GM21390 (cell line): Measurements from ENCODE around the gene RNFT2.
"Not testable (repeated sequence)": the region's sequence is repeated elsewhere in the genome, so short reads cannot be mapped to it uniquely, and the experiment has no call there.

Source experiments
- ATAC-seq: cut with Tn5 transposase; IDR thresholded peaks from one replicate; pipeline ENCODE4 v1.9.1; 2021; ENCODE audit not compliant: unreplicated experiment

RNFT2 gene

DNA sequence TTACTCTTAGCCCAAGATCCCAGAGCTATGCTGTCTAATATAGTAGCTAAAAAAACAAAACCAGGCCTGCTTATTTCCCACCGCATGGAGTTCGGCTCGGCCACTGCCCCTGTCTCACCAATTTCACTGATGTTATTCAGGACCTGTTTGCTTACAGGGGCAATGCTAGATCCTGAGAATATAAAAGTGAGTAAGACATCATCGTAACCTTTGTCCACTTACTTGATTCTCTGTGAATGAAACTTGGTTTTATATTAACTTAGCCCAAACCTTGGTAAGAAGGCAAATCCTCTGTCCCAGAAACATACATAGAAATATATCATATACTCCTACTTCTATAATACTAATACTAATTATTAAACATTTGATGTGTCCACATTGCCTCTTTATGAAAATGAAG, 56.6 kb downstream of the RNFT2 start:
- no peak for ATAC-seq

DNA sequence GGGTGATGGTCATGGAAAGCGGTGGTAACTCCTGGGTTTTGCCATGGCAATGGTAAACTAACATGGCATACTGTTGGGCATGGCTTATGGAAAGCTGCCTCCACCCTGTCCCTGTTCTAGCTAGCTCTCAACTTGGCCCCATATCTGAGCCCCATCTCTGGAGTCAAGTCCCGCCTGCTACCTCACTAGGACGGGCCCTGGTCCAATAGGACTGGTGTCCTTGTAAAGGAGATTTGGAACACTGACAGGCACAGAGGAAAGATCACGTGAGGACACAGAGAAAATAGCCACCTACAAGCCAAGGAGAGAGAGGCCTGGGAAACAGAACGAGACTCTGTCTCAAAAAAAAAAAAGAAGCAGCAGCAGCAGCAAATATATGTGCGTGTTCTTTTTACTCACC, 59.8 kb downstream of the RNFT2 start:
- no peak for ATAC-seq

DNA sequence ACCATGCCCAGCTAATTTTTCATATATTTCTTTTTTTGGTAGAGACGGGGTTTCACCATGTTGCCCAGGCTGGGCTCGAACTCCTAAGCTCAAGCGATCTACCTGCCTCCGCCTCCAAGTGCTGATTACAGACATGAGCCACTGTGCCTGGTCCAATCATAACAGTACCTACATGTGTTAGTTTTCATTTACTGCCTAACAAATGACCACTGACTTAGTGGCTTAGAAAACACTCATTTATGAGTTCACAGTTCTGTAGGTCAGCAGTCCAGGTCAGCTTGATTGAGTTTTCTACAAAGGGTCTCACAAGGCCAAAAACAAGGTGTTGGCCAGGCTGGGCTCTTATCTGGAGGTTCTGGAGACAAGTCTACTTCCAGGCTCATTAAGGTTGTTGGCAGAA, 60.6 kb downstream of the RNFT2 start:
- no peak for ATAC-seq

DNA sequence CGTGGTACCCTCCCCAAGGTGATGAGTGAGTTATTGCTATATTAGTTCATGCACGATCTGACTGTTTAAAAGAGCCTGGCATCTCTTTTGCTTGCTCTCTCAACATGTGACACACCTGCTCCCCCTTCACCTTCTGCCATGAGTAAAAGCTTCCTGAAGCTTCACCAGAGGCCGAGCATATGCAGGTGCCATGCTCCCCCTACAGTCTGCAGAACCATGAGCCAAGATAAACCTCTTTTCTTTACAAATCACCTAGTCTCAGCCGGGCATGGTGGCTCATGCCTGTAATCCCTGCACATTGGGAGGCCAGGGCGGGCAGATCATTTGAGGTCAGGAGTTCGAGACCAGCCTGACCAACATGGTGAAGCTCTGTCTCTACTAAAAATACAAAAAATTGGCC, 61.8 kb downstream of the RNFT2 start:
- ATAC-seq = no peak

DNA sequence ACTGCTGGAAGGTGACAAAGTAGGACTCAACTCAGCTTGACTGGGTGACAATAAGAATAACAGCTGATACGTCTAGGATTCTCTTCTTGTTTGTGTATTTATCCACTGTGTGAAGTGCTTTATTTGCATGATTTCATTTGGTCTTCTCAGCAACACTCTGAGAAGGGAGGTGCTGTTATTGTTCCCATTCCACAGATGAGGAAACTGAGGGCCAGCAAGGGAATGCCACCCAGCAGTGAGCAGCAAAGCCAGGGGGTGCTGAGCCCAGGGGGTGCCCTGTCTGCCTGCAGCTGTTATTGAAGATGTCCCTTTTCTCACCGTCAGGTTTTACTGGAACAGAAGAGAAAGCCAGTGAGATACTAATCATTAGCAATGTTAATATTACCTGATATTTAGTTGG, 62.8 kb downstream of the RNFT2 start:
- no peak for ATAC-seq

DNA sequence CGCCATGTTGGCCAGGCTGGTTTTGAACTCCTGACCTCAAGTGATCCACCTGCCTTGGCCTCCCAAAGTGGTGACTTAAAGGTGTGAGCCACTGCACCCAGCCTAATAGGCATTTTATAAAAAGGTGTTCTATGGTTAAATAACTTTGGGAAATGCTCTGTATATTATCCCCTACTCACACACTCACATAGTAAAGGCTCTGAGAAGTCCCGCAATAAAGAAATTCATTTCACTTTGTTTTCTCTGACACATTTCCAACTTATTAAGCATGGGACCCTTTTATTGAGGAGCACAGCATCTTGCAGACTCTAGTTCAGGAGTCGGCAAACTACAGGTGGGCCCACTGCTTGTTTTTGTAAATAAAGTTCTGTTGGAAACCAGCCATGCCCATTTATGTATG, 63.9 kb downstream of the RNFT2 start:
- ATAC-seq = no peak

DNA sequence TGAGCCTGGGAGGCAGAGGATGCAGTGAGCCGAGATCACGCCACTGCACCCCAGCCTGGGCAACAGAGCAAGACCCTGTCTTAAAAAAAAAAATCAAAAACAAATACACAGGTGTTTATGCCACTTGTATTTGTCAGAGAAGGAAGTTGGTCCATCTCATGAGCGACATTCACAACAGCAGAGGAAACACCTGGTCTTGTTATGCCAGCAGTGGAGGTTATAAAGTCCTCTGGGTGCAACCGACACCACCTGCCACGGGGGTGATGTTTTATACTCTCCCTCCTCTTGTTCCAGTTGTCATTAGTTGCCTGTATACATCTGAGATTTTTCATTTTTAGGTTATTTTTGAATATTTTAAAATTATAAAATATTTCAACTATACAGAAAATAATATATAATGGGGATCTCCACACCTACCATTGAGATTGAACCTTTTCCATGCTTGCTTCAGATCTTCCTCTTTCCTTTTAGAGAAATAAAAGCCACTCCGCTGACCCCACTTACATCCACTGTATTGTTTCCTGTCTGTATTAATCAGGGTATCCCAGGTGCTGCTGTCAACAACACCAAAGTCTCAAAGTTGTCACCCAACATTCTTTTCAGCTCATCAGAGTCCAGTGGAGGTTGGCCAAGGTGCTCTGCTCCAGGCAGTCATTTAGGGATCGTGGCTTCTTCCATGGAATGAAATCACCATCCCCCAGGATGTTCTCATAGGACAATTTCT, 65.1 kb downstream of the RNFT2 start:
- ATAC-seq = no peak

DNA sequence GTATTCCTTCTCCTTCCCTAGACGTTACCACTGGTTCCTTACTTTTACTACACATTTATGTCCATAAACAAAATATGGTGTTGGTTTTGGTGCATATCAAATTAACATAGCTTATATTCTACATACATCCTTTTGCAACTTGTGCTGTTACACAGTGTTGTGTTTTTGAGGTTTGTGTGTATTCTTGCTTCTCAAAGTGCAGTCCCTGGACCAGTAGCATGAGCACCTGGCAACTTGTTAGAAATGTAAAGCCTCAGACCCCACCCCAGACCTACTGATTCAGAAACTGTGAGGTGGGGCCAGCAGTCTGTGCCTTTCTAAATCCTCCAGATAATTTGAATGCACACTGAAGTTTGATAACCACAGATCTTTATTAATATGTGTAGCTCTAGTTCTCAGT, 65.9 kb downstream of the RNFT2 start:
- no peak for ATAC-seq

DNA sequence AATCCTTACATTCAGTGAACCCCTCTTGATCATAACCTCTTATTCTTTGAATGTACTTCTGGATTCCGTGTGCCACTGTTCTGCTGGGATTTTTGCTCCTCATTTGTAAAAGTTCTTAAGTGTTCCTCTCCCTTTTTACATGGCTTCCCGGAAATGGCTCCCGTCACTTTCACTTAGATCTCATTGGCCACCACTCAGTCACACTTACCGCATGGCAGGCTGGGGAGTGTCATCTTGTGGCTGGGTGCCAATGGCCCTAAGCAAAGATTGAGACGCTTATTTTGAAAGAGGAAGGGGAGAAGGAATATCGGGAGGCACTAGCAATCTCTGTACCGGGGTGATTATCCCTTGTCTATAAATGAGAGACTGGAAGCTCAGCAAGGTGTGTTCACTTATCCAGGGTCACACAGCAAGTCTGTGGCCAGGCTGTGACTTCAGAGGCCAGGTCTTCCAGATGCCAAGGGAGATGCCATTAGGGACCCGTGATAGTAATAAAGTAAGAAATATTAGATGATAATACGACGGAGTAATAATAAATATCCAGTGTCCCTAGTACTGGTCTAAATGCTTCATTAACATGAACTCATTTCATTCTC, 68.8 kb downstream of the RNFT2 start:
- no peak for ATAC-seq

DNA sequence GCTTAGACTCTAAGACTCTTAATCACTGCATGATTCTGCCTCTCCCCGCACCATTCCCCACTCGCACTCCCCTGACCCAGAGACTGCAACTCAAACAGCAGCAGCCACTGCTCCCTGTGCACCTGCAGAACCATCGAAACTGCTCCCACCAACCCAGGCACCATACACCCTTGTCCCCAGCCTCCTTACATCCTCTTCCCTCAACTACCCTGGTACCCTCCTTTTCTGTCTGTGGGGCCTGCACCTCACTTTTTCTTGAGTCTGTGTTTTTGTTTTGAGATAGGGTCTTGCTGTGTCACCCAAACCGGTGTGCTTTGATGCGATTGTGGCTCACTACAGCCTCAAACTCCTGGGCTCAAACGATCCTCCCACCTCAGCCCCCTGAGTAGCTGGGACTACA, 69.4 kb downstream of the RNFT2 start:
- ATAC-seq = no peak

DNA sequence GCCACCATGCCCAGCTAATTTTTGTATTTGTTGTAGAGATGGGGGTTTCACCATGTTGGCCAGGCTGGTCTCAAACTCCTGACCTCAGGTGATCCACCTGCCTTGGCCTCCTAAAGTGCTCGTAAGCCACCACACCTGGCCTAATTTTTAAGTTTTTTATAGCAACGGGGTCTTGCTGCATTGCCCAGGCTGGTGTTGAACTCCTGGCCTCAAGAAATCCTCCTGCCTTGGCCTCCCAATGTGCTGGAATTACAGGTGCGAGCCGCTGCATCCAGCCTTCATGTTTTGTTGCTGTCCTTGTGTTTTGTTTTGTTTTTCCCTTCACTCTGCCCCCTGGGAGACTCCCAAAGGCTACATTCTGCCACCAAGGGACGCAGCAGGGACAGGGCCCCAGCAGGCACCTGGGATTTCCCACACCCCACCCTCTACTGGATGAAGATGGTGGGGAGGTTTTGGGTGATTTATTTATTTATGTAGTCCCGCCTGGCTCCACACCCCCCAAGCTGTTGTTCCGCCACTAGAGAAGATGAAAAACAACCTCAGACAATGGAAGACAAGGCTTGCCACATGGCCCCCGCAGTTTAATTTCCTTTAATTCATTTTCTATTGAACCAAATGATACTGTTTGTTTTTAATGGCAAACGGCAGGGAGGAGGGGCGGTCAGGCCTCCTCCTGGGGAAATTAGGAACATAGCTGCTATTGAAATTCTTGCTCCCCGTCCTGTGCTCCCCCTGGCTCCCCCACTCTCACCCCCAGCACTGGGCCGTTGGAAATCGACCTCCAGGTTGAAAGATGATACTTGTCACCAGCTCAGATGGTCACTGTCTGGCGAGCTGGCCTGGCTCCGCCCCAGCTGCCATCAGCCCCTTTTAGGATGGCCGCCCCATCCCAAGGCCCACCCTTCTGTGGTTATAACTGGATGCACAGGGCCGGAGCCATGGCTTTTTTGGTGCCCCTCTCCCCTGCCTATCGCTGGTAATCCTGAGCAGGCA, 70.3 kb downstream of the RNFT2 start:
- ATAC-seq = no peak

DNA sequence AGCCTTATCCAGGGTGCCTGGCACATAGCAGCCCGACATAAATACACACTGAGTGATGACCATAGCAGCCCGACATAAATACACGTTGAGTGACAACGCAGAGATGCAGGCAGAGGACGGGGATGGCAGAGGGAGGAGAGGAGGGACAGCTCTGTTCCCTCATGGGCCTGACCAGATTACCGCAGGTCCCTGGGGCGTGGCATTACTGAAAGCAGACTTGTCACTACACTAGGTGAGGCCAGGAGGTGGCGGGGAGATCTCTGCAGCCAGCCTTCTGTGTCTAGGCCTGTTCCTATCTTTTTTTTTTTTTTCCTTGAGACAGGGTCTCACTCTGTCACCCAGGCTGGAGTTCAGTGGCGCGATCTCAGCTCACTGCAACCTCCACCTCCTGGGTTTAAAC, 74.1 kb downstream of the RNFT2 start:
- no peak for ATAC-seq

DNA sequence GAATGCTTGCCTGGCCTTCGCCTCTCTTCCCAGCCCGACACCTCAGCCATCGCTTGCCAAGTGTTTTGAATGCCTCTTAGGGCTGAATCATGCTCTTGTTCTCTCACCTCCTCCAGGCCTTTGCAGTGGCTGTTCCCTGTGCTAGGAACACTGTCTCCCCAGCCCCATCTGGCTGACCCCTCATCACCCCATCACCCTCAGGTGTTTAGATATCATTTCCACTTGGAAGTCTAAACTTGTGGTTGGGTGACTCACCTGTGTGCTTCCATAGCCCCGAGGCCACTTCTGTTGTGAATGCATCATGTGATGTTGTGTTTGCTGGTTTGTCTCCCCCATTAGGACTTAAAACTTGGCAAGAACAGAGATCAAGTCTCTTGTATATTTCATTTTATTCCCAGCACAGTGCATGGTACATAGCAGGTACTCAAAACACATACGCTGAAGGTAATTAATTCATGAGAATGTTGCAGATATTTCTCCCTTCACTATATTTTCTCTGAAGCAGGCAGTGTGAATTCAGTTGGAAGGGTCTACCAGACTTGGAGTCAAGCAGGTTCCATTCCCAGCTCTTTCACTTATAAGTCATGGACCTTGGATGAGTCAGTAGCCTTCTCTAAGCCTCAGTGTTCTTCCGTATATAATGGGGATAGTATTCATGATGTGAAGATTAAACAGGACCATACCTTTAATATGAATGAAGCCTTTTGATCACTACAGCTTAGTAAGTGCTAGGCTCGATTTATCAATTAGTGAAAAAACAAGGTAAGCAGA, 75.3 kb downstream of the RNFT2 start:
- ATAC-seq = no peak

DNA sequence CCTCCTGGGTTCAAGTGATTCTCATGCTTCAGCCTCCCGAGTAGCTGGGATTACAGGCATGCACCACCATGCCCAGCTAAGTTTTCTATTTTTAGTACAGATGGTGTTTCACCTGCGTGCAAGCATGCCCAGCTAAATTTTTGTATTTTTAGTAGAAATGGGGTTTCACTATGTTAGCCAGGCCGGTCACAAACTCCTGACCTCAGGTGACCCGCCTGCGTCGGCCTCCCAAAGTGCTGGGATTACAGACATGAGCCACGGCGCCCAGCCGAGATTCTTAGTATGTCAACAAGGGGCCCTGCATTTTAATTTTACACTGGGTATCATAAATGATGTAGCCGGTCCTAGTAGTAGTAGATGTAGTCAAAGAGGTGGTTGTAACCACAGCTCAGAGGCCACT, 76.7 kb downstream of the RNFT2 start:
- not testable (repeated sequence) for ATAC-seq

DNA sequence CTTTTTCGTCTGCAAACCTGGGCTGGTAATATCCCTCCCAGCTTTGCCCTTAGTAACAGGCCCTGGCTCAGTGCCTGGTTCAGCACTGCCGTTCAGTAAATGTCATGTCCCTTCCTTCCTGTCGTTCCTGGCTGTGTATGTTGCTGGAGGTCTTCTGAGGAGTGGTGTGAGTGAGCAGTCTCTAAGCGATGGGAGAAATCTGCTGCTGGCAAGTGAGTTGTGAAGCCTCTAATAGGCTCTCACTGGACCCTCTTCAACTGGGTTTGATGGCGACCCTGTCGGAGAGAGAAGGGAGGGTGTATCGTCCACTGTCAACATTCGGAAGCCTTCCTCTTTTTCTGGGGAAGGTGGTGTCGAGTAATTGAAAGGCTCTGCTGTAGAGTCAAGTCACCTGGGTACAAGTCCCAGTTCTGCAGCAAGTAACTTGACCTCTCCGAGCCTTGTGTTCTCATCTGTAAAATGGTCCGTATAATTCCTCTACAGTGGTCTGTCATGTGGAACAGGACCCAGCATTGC, 80.3 kb downstream of the RNFT2 start:
- ATAC-seq = peak; percentile 4

DNA sequence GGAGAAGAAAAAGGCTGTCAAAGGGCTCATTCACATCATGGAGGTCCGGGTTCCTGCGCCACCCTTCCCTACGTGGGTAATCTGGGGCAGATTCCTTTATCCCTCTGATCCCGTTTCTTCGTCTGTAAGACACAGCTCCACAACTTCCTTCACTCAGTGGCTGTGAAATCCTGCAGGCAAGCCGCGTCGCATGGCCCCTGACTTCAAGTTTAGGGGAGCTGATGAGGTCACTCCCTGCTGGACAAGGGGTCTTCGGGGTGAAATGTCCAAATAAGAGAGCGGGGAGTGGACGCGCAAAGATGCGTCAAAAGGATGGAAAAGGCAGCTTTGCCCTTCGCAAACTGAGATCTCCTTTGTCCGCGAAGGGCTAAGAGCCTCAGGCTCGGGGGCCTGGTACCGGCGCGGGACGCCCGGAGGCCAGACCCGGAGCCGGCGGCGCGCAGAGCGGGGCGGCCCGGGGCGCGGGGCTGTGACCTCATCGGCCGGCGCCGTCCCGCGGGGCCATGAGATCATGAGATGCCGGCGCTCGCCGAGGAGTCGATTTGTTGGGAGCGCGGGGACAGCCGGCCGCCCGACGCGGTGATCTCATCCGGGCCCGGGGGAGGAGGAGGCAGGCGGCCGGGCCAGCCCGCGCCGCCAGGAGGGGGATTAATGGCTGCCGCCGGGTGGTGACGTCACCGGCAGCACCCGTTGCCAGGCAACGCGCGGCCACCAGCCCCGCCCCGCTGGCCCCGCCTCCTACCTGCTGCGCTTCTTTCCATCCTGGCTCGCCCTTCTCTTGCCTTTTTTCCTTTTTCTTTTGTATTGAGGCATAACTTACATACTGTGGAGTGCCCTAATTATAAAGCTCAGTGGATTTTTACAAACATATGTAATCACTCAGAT, 81.1 kb downstream of the RNFT2 start:
- ATAC-seq = peak; percentile 79

DNA sequence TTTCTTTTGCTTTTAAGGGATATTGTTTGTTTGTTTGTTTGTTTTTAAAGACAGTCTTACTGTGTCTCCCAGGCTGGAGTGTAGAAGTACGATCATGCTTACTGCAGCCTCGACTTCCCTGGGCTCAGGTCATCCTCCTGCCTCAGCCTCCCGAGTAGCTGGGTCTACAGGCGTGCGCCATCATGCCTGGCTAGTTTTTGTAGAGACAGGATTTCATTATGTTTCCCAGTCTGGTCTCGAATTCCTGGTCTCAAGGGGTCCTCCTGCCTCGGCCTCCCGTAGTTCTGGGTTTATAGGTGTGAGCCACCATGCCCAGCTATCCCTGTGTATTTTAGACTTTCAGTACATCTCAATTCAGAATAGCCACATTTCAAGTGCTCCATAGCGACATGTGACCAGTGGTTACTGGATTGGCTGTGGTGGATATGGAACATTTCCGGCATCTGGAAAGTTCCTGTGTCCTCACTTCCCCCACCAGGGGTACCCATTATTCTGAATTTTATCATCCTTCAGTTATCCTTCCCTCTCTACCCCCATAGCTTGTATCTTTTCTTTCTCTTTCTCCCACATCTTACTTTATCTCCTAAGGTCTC, 82.0 kb downstream of the RNFT2 start:
- no peak for ATAC-seq

DNA sequence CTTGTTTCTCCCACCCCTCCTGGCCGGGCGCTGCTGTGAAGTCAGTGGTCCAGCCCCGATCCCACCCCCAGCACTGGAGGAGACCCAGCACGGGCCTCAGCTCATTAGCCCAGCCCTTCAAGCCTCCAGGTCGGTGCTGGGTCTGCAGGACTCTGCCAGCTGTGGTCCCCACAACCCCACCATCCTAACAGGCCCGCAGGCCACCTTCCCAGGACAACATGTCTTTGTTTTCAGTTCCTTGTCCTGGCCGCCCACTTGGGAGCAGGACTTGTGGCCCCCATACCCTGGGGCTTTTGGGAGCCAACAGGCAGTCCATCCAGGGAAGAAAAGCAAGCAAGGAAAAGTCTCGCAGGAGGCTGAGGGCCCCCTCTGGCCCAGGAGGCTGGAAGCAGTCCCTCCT, 83.2 kb downstream of the RNFT2 start:
- ATAC-seq = no peak

DNA sequence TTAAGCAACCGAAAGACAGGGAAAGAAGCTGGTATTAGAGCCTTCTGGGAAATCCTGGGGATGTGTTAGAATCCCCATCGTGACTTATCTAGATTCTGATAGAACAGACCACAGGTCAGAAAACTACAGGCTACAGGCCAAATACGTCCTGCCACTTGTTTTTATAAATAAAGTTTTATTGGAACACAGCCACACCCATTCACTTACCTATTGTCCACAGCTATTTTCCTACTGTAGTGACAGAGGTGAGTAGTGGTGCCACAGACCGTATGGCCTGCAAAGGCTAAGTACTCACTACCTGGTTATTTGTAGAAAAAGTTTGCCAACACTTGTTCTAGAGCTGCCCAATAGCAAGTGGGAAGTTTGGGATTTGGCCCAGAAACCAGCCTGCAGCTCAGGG, 89.3 kb downstream of the RNFT2 start:
- ATAC-seq = no peak

DNA sequence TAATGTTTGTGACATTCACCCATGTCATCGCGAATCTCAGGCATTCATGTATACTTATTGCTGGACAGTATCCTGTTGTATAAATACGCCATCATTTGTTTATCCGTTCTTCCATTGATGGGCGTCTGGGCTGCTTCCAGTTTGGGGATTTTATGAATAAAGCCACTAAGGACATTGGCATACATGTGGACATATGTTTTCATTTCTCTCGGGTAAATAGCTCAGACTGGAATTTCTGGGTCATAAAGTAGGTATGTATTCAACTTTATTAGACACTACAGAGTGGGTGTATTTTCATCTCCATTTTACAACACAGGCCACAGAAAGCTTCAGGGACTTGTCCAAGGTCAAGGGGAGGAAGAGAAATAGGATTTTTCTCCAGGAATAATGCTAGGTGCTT, 94.2 kb downstream of the RNFT2 start:
- ATAC-seq = no peak
